A673 (cell line): ENCODE results near the gene F11.

Experiments
- CTCF ChIP-seq: fragments of 300-800, 200-600 bp; sonication (generic); conservative IDR thresholded peaks from 2 replicates; pipeline ENCODE4 v1.5.1; 2017; ENCODE audit warnings: low read depth, mild to moderate bottlenecking, antibody characterized with exemption, low read length, moderate library complexity, mixed read lengths
- EZH2 ChIP-seq: fragments of 200-600 bp; sonication (generic); IDR thresholded peaks from 2 replicates; pipeline ENCODE4 v1.6.1; 2017; ENCODE audit warnings: borderline replicate concordance, low read depth, mild to moderate bottlenecking, mixed read lengths, antibody characterized with exemption, low read length; ENCODE audit not compliant: poor library complexity, severe bottlenecking

GRCh38 chr4:186248643-186249042 lies 17.3 kb upstream of the F11 start:
- TF ChIP-seq CTCF: no peak
- no peak for TF ChIP-seq EZH2
